ENCODE measurements around the gene FLNC. TPM values are rescaled to one million over a fixed set of nuclear protein-coding genes. Genes with fewer than 3 reads are reported as not detected.

FLNC gene
- total RNA-seq, 1 experiment from 2014 or later: 128 TPM

- Histone ChIP-seq H3K27me3 (replicated peaks; ENCODE audit: control insufficient read depth, insufficient read depth, low read length) (no peaks in the 10 kb centered on the region), H3K36me3 (ENCODE audit: control insufficient read depth, insufficient read depth, low read length) (no peaks in the 10 kb centered on the region; the same call in 1 of the 2 replicates), H3K4me3 (ENCODE audit: low read depth, low read length) (no peak overlapping the region), H3K9me3 (no peaks in the 10 kb centered on the region), H3K4me1 (peaks cover 12% of the 10 kb centered on the region; the same call in 1 of the 2 replicates)
- BruUV-seq (replicated peaks): no TSS peak
- Mint-ChIP-seq H3K9me3 (ENCODE audit: unreplicated experiment) (no peaks in the 10 kb centered on the region), H3K36me3 (ENCODE audit: insufficient read depth, unreplicated experiment) (no peaks in the 10 kb centered on the region), H3K4me1 (ENCODE audit: low read depth, unreplicated experiment) (peaks cover 7% of the 10 kb centered on the region), H3K4me3 (ENCODE audit: unreplicated experiment) (peak overlapping the region; percentile 79), H3K27ac (ENCODE audit: unreplicated experiment) (no peak overlapping the region), H3K27me3 (ENCODE audit: insufficient read depth, unreplicated experiment) (peaks cover 3% of the 10 kb centered on the region)
- ChIA-PET CTCF (interaction anchor here (1.4 kb wide), 1 partner anchor 9 kb away, joined by 4 read pairs; no protein-coding TSS in a partner anchor), POLR2A (no interaction called here)
- TF ChIP-seq, protein P1, sequence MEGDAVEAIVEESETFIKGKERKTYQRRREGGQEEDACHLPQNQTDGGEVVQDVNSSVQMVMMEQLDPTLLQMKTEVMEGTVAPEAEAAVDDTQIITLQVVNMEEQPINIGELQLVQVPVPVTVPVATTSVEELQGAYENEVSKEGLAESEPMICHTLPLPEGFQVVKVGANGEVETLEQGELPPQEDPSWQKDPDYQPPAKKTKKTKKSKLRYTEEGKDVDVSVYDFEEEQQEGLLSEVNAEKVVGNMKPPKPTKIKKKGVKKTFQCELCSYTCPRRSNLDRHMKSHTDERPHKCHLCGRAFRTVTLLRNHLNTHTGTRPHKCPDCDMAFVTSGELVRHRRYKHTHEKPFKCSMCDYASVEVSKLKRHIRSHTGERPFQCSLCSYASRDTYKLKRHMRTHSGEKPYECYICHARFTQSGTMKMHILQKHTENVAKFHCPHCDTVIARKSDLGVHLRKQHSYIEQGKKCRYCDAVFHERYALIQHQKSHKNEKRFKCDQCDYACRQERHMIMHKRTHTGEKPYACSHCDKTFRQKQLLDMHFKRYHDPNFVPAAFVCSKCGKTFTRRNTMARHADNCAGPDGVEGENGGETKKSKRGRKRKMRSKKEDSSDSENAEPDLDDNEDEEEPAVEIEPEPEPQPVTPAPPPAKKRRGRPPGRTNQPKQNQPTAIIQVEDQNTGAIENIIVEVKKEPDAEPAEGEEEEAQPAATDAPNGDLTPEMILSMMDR (IDR thresholded peaks at IDR 0.05; ENCODE audit: insufficient read depth in 1 of 2, low read depth in 1 of 2, low read length in 1 of 2, severe bottlenecking in 1 of 2, unreplicated experiment in 1 of 2): no peak
- DNase-seq: no peak
- intact Hi-C loops (cut with micrococcal nuclease; ENCODE audit: unreplicated experiment): no loop called here
Measured at GRCh38 chr7:128871050-128871449, 40.8 kb downstream of the FLNC start.

DNA sequence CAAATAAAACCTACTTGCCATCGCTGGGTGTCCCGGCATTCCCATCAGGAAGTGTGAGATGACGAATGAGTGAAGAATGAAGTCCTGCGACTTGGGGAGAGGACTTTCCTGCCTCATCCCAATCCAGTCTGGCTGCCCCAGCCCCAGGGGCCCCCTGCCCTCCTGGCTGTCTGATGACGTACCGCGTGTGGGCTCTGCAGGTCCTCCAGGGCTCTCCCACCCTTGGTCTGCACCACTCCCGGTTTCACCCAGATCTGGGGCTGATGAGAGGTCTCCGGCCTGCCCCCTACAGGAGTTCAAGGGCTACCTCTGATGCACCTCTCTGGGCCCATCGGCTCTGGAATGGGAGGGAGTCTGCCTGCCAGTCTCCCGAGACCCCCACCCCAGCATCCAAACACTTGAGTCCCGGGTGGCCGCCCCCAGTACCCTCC lies 42.2 kb downstream of the FLNC start:
- DNase-seq: no peak
- Histone ChIP-seq H3K36me3 (ENCODE audit: control insufficient read depth, insufficient read depth, low read length) (no peaks in the 10 kb centered on the region), H3K4me1 (peaks cover 12% of the 10 kb centered on the region; the same call in 1 of the 2 replicates), H3K9me3 (no peaks in the 10 kb centered on the region), H3K4me3 (ENCODE audit: low read depth, low read length) (no peak overlapping the region), H3K27me3 (replicated peaks; ENCODE audit: control insufficient read depth, insufficient read depth, low read length) (no peaks in the 10 kb centered on the region)
- Mint-ChIP-seq H3K36me3 (ENCODE audit: insufficient read depth, unreplicated experiment) (no peaks in the 10 kb centered on the region), H3K4me1 (ENCODE audit: low read depth, unreplicated experiment) (peaks cover under 1% of the 10 kb centered on the region), H3K27ac (ENCODE audit: unreplicated experiment) (no peak overlapping the region), H3K9me3 (ENCODE audit: unreplicated experiment) (no peaks in the 10 kb centered on the region), H3K4me3 (ENCODE audit: unreplicated experiment) (no peak overlapping the region), H3K27me3 (ENCODE audit: insufficient read depth, unreplicated experiment) (peaks cover 3% of the 10 kb centered on the region)
- ChIA-PET CTCF (interaction anchor here (3.1 kb wide), 1 partner anchor 9 kb away, joined by 10 read pairs; the partner anchor contains the start of gene ATP6V1F), POLR2A (no interaction called here)
- BruUV-seq (replicated peaks): no TSS peak
- TF ChIP-seq, protein P1 (IDR thresholded peaks at IDR 0.05; ENCODE audit: insufficient read depth in 1 of 2, low read depth in 1 of 2, low read length in 1 of 2, severe bottlenecking in 1 of 2, unreplicated experiment in 1 of 2): peak in 1 of 2 experiments; percentile 22
- intact Hi-C loops (cut with micrococcal nuclease; ENCODE audit: unreplicated experiment): no loop called here

DNA sequence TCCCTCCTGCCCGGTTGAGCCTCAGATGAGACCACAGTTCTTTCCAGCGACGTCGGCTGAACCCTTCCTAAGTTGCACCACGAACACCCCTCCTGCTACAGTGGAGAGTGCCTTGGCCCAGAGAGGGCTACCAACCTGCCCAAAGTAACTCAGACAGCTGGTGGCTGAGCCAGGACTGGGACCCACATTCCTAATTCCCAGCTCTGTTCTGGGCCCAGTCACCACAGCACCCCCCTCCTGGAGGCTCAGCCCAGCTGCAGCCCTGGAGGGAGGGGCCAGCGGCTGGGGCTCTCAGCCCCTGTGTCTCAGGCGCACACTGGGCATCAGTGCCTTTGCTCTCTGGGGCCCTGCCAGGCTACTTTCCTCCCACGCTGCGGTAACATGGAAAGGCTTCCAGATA lies 43.0 kb downstream of the FLNC start:
- no peaks in the 10 kb centered on the region for H3K9me3 ChIP-seq
- H3K27me3 ChIP-seq (replicated peaks; ENCODE audit: control insufficient read depth, insufficient read depth, low read length): no peaks in the 10 kb centered on the region
- H3K36me3 ChIP-seq (ENCODE audit: control insufficient read depth, insufficient read depth, low read length): no peaks in the 10 kb centered on the region
- ChIA-PET CTCF (interaction anchor here (3.1 kb wide), 1 partner anchor 10 kb away, joined by 10 read pairs; the partner anchor contains the start of gene ATP6V1F), POLR2A (no interaction called here)
- Mint-ChIP-seq H3K27ac (ENCODE audit: unreplicated experiment) (no peak overlapping the region), H3K4me3 (ENCODE audit: unreplicated experiment) (no peak overlapping the region), H3K9me3 (ENCODE audit: unreplicated experiment) (no peaks in the 10 kb centered on the region), H3K4me1 (ENCODE audit: low read depth, unreplicated experiment) (no peaks in the 10 kb centered on the region), H3K36me3 (ENCODE audit: insufficient read depth, unreplicated experiment) (no peaks in the 10 kb centered on the region), H3K27me3 (ENCODE audit: insufficient read depth, unreplicated experiment) (peaks cover 3% of the 10 kb centered on the region)
- no peak for DNase-seq
- H3K4me1 ChIP-seq: peaks cover 8% of the 10 kb centered on the region; the same call in 1 of the 2 replicates
- H3K4me3 ChIP-seq (ENCODE audit: low read depth, low read length): no peak overlapping the region
- TF ChIP-seq, protein P1 (IDR thresholded peaks at IDR 0.05; ENCODE audit: insufficient read depth in 1 of 2, low read depth in 1 of 2, low read length in 1 of 2, severe bottlenecking in 1 of 2, unreplicated experiment in 1 of 2): no peak
- intact Hi-C loops (cut with micrococcal nuclease; ENCODE audit: unreplicated experiment): no loop called here
- no TSS peak for BruUV-seq (replicated peaks)

Measured in Caco-2 (cell line).